ENCODE data around the gene IL17F.

DNA sequence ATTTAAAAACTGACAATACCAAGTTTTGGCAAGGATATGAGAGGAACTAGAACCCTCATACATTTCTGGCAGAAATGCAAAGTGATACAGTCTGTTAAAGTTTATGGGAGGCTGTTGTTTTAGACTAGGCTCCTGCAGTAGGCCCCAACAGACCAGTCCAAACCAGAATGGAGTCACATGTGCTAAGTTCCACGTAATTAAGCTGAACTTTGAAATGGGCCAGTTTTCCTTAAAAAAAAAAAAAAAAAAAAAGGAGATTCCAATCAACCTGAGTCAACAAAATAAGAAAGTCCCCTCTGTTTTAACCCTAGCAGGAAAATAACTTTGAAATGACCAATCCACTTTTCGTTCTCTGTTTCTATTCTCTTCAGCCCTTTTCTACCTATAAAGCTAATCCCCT, 26.5 kb downstream of the IL17F start:
- TF ChIP-seq, protein P1, sequence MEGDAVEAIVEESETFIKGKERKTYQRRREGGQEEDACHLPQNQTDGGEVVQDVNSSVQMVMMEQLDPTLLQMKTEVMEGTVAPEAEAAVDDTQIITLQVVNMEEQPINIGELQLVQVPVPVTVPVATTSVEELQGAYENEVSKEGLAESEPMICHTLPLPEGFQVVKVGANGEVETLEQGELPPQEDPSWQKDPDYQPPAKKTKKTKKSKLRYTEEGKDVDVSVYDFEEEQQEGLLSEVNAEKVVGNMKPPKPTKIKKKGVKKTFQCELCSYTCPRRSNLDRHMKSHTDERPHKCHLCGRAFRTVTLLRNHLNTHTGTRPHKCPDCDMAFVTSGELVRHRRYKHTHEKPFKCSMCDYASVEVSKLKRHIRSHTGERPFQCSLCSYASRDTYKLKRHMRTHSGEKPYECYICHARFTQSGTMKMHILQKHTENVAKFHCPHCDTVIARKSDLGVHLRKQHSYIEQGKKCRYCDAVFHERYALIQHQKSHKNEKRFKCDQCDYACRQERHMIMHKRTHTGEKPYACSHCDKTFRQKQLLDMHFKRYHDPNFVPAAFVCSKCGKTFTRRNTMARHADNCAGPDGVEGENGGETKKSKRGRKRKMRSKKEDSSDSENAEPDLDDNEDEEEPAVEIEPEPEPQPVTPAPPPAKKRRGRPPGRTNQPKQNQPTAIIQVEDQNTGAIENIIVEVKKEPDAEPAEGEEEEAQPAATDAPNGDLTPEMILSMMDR (IDR thresholded peaks at IDR 0.05), result no peak
- TF ChIP-seq POLR2AphosphoS5 (IDR thresholded peaks at IDR 0.05; ENCODE audit: low read depth, low read length) (no peak), SIN3A (IDR thresholded peaks at IDR 0.05; ENCODE audit: borderline replicate concordance, insufficient read depth, low read depth, low read length) (no peak)
- TF ChIP-seq, protein P2, sequence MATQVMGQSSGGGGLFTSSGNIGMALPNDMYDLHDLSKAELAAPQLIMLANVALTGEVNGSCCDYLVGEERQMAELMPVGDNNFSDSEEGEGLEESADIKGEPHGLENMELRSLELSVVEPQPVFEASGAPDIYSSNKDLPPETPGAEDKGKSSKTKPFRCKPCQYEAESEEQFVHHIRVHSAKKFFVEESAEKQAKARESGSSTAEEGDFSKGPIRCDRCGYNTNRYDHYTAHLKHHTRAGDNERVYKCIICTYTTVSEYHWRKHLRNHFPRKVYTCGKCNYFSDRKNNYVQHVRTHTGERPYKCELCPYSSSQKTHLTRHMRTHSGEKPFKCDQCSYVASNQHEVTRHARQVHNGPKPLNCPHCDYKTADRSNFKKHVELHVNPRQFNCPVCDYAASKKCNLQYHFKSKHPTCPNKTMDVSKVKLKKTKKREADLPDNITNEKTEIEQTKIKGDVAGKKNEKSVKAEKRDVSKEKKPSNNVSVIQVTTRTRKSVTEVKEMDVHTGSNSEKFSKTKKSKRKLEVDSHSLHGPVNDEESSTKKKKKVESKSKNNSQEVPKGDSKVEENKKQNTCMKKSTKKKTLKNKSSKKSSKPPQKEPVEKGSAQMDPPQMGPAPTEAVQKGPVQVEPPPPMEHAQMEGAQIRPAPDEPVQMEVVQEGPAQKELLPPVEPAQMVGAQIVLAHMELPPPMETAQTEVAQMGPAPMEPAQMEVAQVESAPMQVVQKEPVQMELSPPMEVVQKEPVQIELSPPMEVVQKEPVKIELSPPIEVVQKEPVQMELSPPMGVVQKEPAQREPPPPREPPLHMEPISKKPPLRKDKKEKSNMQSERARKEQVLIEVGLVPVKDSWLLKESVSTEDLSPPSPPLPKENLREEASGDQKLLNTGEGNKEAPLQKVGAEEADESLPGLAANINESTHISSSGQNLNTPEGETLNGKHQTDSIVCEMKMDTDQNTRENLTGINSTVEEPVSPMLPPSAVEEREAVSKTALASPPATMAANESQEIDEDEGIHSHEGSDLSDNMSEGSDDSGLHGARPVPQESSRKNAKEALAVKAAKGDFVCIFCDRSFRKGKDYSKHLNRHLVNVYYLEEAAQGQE (IDR thresholded peaks at IDR 0.05; ENCODE audit: insufficient read depth in 1 of 2, low read depth in 2 of 2, low read length in 1 of 2), result no peak

Measured in Panc1 (cell line).